ENCODE measurements around the gene TWIST1. TPM values are rescaled to one million over a fixed set of nuclear protein-coding genes. Genes with fewer than 3 reads are reported as not detected.
A peak's percentile ranks its signal among the peaks of the same experiment; 100 is the strongest.

The TWIST1 gene
- total and polyA plus RNA-seq, 9 donors = 4.6 to 24.5 (median 8.3) TPM

GRCh38 chr7:19113855-19114550 lies 3.4 kb downstream of the TWIST1 start:
- no peaks in the 10 kb centered on the region for H3K9me3 ChIP-seq (replicated peaks; ENCODE audit: control insufficient read depth, low read depth, low read length)
- peaks cover 22% of the 10 kb centered on the region for H3K4me1 ChIP-seq (ENCODE audit: control insufficient read depth, insufficient read depth, low read length)
- no peak overlapping the region for H3K4me3 ChIP-seq (ENCODE audit: low read length)
- DNase-seq = peak; percentile 60
- H3K27ac ChIP-seq (ENCODE audit: low read length) = no peak overlapping the region
- H3K36me3 ChIP-seq (ENCODE audit: control insufficient read depth, insufficient read depth, low read length) = no peaks in the 10 kb centered on the region
- WGBS (ENCODE audit: insufficient coverage) = no CpG with 5 or more reads among the region's 3 CpGs
- H3K27me3 ChIP-seq (ENCODE audit: control insufficient read depth, insufficient read depth, low read length) = peaks cover 63% of the 10 kb centered on the region

GRCh38 chr7:19113002-19113350 lies 4.5 kb downstream of the TWIST1 start:
- Histone ChIP-seq H3K27me3 (ENCODE audit: control insufficient read depth, insufficient read depth, low read length) (peaks cover 63% of the 10 kb centered on the region), H3K4me3 (ENCODE audit: low read length) (no peak overlapping the region)

GRCh38 chr7:19112274-19113001 lies 5.0 kb downstream of the TWIST1 start:
- WGBS (ENCODE audit: insufficient coverage) = 25% methylated on average over 38 of the region's 42 CpGs
- H3K4me3 ChIP-seq (ENCODE audit: low read length) = peak overlapping the region; percentile 13
- no peak overlapping the region for H3K27ac ChIP-seq (ENCODE audit: low read length)
- no peaks in the 10 kb centered on the region for H3K9me3 ChIP-seq (replicated peaks; ENCODE audit: control insufficient read depth, low read depth, low read length)
- peaks cover 63% of the 10 kb centered on the region for H3K27me3 ChIP-seq (ENCODE audit: control insufficient read depth, insufficient read depth, low read length)
- DNase-seq = peak; percentile 46
- H3K4me1 ChIP-seq (ENCODE audit: control insufficient read depth, insufficient read depth, low read length) = peaks cover 20% of the 10 kb centered on the region
- H3K36me3 ChIP-seq (ENCODE audit: control insufficient read depth, insufficient read depth, low read length) = no peaks in the 10 kb centered on the region

More at GRCh38 chr7:19113002-19113350, 4.5 kb downstream of the TWIST1 start:
- no peak for DNase-seq
- Histone ChIP-seq H3K27ac (ENCODE audit: low read length) (no peak overlapping the region), H3K4me1 (ENCODE audit: control insufficient read depth, insufficient read depth, low read length) (peaks cover 18% of the 10 kb centered on the region), H3K36me3 (ENCODE audit: control insufficient read depth, insufficient read depth, low read length) (no peaks in the 10 kb centered on the region), H3K9me3 (replicated peaks; ENCODE audit: control insufficient read depth, low read depth, low read length) (no peaks in the 10 kb centered on the region)
- no CpG with 5 or more reads among the region's 4 CpGs for WGBS (ENCODE audit: insufficient coverage)

- H3K9me3 ChIP-seq (replicated peaks; ENCODE audit: control insufficient read depth, low read depth, low read length) = no peaks in the 10 kb centered on the region
- WGBS (ENCODE audit: insufficient coverage) = 56% methylated on average over 6 of the region's 15 CpGs
- DNase-seq = no peak
- peaks cover 66% of the 10 kb centered on the region for H3K27me3 ChIP-seq (ENCODE audit: control insufficient read depth, insufficient read depth, low read length)
- no peak overlapping the region for H3K4me3 ChIP-seq (ENCODE audit: low read length)
- H3K27ac ChIP-seq (ENCODE audit: low read length) = no peak overlapping the region
- H3K36me3 ChIP-seq (ENCODE audit: control insufficient read depth, insufficient read depth, low read length) = no peaks in the 10 kb centered on the region
- H3K4me1 ChIP-seq (ENCODE audit: control insufficient read depth, insufficient read depth, low read length) = peaks cover 25% of the 10 kb centered on the region
Measured at GRCh38 chr7:19111474-19112273, 5.8 kb downstream of the TWIST1 start.

GRCh38 chr7:19110776-19111175 lies 6.7 kb downstream of the TWIST1 start:
- H3K27me3 ChIP-seq (ENCODE audit: control insufficient read depth, insufficient read depth, low read length) = peaks cover 66% of the 10 kb centered on the region
- H3K4me1 ChIP-seq (ENCODE audit: control insufficient read depth, insufficient read depth, low read length) = peaks cover 26% of the 10 kb centered on the region
- DNase-seq = no peak
- H3K36me3 ChIP-seq (ENCODE audit: control insufficient read depth, insufficient read depth, low read length) = no peaks in the 10 kb centered on the region
- H3K27ac ChIP-seq (ENCODE audit: low read length) = no peak overlapping the region
- WGBS (ENCODE audit: insufficient coverage) = 66% methylated on average over 4 of the region's 6 CpGs
- no peaks in the 10 kb centered on the region for H3K9me3 ChIP-seq (replicated peaks; ENCODE audit: control insufficient read depth, low read depth, low read length)
- no peak overlapping the region for H3K4me3 ChIP-seq (ENCODE audit: low read length)

GRCh38 chr7:19110026-19110730 lies 7.3 kb downstream of the TWIST1 start:
- no peak overlapping the region for H3K4me3 ChIP-seq (ENCODE audit: low read length)
- 90% methylated on average over 1 of the region's 11 CpGs for WGBS (ENCODE audit: insufficient coverage)
- DNase-seq = no peak
- H3K9me3 ChIP-seq (replicated peaks; ENCODE audit: control insufficient read depth, low read depth, low read length) = no peaks in the 10 kb centered on the region
- peaks cover 64% of the 10 kb centered on the region for H3K27me3 ChIP-seq (ENCODE audit: control insufficient read depth, insufficient read depth, low read length)
- no peaks in the 10 kb centered on the region for H3K36me3 ChIP-seq (ENCODE audit: control insufficient read depth, insufficient read depth, low read length)
- H3K4me1 ChIP-seq (ENCODE audit: control insufficient read depth, insufficient read depth, low read length) = peaks cover 26% of the 10 kb centered on the region
- H3K27ac ChIP-seq (ENCODE audit: low read length) = no peak overlapping the region

- no peak for DNase-seq
- H3K4me3 ChIP-seq (ENCODE audit: low read length) = no peak overlapping the region
- 67% methylated on average over 5 of the region's 11 CpGs for WGBS (ENCODE audit: insufficient coverage)
- no peaks in the 10 kb centered on the region for H3K36me3 ChIP-seq (ENCODE audit: control insufficient read depth, insufficient read depth, low read length)
- H3K4me1 ChIP-seq (ENCODE audit: control insufficient read depth, insufficient read depth, low read length) = peaks cover 26% of the 10 kb centered on the region
- no peaks in the 10 kb centered on the region for H3K9me3 ChIP-seq (replicated peaks; ENCODE audit: control insufficient read depth, low read depth, low read length)
- no peak overlapping the region for H3K27ac ChIP-seq (ENCODE audit: low read length)
- peaks cover 67% of the 10 kb centered on the region for H3K27me3 ChIP-seq (ENCODE audit: control insufficient read depth, insufficient read depth, low read length)
Measured at GRCh38 chr7:19109000-19109946, 8.2 kb downstream of the TWIST1 start.

- Histone ChIP-seq H3K36me3 (ENCODE audit: control insufficient read depth, insufficient read depth, low read length) (no peaks in the 10 kb centered on the region), H3K27ac (ENCODE audit: low read length) (peak overlapping the region; percentile 73), H3K4me1 (ENCODE audit: control insufficient read depth, insufficient read depth, low read length) (peaks cover 26% of the 10 kb centered on the region), H3K27me3 (ENCODE audit: control insufficient read depth, insufficient read depth, low read length) (peaks cover 69% of the 10 kb centered on the region), H3K4me3 (ENCODE audit: low read length) (peak overlapping the region; percentile 55), H3K9me3 (replicated peaks; ENCODE audit: control insufficient read depth, low read depth, low read length) (no peaks in the 10 kb centered on the region)
- WGBS (ENCODE audit: insufficient coverage) = 0% methylated on average over 35 of the region's 48 CpGs
- DNase-seq = peak; percentile 89
Measured at GRCh38 chr7:19107356-19108146, 9.9 kb downstream of the TWIST1 start.

GRCh38 chr7:19107081-19107355 lies 10.4 kb downstream of the TWIST1 start:
- Histone ChIP-seq H3K9me3 (replicated peaks; ENCODE audit: control insufficient read depth, low read depth, low read length) (no peaks in the 10 kb centered on the region), H3K4me1 (ENCODE audit: control insufficient read depth, insufficient read depth, low read length) (peaks cover 26% of the 10 kb centered on the region), H3K27ac (ENCODE audit: low read length) (peak overlapping the region; percentile 73), H3K27me3 (ENCODE audit: control insufficient read depth, insufficient read depth, low read length) (peaks cover 64% of the 10 kb centered on the region), H3K4me3 (ENCODE audit: low read length) (peak overlapping the region; percentile 55), H3K36me3 (ENCODE audit: control insufficient read depth, insufficient read depth, low read length) (no peaks in the 10 kb centered on the region)
- WGBS (ENCODE audit: insufficient coverage) = 0% methylated on average over 4 of the region's 6 CpGs
- DNase-seq = no peak
